GM15510 (cell line): ENCODE measurements around the gene SFMBT2.

ENCODE experiments used
- POLR2A ChIP-seq: IDR thresholded peaks from 3 replicates; pipeline ENCODE4 v1.6.1; 2011; ENCODE audit warnings: borderline replicate concordance; ENCODE audit not compliant: insufficient read length; ENCODE audit errors: extremely low read depth

Gene SFMBT2

DNA sequence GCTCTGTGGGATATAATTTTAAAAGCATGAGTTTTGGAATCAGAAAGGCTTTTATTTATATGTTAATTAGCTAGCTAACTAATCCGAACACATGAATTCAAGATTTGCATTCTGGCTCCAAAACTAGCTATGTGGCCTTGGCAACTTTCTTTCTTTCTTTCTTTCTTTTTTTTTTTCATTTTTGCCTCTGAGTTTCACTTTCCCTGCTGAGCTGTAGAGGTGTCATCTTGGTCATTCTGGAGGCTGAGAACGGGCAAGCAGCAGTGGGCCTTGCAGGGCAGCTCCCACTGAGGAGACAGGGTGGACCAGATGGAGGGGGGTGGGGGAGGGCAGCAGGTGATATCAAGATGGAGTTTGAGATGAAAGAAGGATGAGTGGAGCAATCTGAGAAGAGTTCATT is 24.8 kb upstream of the SFMBT2 start:
- no peak for TF ChIP-seq POLR2A

DNA sequence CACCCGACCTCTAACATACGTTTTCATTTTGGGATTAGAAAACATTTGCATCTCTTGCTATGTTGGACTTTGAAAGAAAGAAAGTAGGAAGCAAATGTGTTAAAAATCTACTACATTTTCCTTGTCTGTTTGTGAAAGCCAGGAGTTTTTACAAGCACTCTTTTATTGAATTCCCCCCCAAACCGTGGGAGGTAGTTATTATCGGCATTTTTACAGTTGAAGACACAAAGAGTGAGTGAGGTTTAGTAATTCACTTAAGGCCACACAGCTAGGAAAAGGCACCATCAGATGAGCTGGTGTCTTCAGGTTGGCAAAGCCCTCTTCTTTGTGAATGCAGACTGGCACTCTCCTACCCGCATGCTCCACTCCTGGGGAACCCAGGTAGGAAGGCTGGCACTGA is 23.5 kb upstream of the SFMBT2 start:
- no peak for TF ChIP-seq POLR2A

DNA sequence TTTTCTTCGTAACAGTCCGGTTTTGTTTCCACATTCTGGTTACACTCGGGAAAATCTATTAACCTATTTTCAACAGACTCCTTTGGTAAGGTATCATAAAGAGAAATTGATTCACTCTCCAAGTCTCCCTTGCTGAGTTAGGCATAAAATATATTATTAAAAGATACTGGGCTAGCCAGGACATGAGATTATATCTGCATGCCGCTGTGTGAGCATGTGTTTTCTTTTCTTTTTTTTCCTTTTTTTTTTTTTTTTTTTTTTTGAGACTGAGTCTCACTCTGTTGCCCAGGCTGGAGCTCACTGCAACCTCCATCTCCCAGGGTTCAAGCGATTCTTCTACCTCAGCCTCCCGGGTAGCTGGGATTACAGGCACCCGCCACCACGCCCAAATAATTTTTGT is 23.0 kb upstream of the SFMBT2 start:
- TF ChIP-seq POLR2A: no peak

DNA sequence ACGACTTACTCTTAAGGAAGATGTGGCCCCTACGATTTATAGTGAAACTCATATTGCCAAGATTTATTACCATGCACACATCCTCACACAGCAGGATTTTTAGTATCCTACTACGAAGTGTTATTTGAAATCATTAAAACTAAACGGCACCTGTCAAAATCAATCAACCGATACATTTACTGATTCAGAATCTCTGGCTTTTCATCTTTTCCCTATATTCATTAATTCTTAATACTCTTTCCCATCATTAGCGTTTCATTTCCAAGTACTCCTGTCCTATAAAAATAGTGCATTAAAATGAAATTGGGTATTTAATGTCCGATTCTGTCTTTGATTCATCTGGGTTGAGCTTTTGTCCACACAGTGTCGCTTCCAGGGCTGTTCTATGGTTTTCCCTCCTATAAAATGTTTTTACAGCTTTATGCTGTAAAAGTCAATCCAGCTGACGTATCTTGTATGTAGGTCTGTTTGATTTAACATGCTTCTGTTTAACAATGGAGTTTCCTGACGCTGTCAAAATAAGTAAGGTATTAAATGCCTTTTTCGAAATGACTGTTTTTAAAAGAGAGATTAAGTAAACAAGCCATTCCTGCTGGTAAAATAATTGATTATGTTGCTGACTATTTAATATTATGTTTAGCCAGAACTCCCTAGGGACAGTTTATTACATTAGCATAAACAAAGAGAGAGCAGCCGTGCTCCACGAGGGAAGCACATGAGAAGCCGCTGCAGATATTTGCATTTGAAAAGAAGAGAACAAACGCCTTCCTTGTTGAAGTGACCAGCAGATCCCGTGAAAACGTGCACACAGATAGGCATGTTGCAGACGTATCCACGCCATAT is 22.3 kb upstream of the SFMBT2 start:
- no peak for TF ChIP-seq POLR2A

DNA sequence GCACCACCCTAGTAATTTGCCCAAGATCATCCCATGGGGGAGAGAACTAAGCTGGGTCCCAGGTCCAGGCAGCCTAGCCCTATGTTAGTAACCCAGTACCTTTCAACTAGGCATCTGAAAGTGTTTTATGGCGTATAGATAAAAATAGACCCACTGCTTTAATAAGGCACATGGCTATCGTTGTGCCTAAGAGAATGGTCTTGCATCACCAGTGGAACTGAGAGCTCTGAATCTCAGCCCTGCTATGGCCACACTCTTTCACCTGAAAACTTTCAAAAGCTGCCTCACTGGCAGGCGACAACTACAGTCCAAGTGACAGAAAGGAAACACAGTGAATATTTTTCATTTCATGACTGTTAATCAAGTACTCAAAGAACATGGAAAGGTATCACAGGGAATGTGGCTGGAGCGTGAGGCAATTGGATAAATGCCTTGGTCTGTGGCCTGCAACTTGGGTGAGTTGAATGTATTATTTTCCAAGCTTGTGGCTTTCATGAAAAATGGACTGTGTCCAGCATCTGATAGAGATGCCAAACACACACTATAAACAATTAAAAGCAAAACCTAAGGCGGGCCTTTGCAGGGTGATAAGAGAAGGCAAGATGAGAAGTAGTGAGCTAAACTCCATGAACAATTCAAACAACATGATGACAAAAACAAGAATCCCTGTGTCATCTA is 18.0 kb upstream of the SFMBT2 start:
- TF ChIP-seq POLR2A: no peak

DNA sequence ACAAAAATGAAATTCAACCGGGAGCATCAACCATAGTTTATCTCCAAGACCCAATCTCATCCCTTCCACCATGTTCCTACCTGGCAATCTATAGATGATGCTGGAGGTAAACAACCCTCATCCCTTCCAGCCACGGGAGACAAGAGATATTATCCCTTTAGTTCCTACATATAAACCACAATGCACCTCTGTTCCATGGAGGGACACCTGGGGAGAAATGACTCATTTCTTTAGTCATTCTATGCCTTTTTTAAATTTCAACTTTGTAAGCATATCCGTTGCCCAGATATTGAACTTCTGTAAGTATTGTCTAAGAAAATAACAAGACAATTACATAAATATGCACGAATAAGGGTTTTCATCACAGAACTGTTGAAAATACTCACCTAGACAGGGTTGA is 15.5 kb upstream of the SFMBT2 start:
- no peak for TF ChIP-seq POLR2A

DNA sequence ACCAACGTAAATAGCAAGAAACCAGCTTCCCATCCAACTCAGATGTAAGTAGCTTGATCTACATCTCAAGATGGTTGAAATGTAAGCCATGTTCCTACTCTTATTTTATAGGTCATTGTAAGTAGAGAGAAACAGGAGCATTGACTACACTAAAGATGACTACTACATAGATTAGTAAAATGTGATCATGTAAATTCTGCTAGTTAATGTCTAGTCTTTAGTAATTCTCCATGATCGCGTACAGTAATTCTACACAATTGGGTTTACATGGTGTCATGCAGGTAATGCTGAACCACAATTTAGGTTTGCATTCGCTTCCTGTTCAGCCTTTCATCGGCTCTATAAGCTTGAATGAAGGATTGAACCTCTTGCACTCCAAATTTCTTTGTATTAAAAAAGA is 14.9 kb upstream of the SFMBT2 start:
- no peak for TF ChIP-seq POLR2A

DNA sequence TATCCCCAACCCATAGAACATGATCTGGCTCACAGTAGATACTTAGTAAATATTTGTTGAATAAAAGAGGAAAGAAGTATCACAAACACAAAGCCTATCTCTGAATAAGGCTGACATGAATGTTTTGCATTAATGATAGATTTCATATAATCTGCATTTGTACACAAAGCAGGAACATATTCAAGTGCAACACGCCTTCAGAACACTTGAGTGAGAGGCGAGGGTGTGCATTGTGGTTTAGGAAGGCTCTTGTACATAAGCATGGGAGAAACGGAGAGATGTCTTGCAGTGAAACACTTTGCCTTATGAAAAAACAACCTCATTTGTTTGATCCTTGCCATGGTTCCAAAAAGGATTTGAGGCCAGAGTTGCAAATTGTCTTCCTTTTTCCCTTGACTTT is 14.1 kb upstream of the SFMBT2 start:
- no peak for TF ChIP-seq POLR2A

DNA sequence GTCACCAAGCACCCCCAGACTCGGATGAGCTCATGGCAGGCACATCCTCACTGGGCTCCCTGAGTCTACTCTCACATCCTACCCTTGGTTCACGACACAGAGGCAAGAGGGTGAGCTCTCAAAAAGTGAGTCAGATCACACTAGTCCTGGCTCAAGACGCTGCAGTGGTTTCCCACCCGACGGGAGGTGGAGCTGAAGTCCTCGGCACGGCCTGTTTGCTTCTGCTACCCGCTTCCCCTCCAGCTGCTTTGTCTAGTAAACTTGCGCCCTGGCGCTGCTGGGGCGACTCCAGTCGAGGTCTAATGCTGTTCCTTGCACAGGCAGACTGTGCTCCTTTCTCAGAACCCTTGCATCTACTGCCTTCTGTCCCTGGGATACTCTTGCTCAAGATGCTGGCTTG is 13.5 kb upstream of the SFMBT2 start:
- TF ChIP-seq POLR2A: no peak

DNA sequence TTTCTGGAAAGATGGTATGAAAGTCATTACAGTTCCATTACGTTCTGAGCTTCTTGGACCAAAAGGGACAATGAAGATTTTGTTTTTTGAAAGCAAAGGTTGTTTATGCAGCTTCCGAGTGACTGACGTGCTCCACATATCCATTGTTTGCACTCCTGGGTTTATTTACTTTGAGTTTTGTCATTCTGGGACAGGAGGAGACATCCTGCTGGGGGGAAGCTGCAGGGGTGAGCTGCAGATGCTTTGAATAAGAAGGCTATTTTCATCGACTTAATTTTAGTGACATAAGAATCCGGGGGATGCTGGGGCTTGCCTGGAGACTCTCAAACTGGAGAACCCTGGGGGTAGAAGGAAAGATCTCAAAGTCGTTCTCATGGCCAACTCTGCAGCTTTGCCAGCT is 12.7 kb upstream of the SFMBT2 start:
- TF ChIP-seq POLR2A: no peak

DNA sequence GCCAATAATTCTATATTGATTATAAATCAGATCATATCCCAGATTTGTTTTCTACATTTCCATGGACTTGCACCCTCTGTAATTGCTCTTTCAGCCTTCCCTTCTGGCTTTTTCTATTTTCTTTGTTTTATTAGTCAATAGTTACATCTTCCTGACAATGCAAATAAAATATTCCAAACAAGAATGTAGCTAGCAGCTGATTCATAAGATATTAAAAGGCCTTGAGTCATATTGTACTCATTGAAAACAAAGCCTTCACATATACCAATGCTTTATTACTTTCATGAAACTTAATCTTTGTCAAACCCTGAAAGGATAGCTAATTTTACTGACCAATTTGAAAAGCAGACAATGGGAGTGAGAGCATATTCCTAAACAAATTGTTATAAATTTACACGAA is 10.7 kb upstream of the SFMBT2 start:
- no peak for TF ChIP-seq POLR2A

DNA sequence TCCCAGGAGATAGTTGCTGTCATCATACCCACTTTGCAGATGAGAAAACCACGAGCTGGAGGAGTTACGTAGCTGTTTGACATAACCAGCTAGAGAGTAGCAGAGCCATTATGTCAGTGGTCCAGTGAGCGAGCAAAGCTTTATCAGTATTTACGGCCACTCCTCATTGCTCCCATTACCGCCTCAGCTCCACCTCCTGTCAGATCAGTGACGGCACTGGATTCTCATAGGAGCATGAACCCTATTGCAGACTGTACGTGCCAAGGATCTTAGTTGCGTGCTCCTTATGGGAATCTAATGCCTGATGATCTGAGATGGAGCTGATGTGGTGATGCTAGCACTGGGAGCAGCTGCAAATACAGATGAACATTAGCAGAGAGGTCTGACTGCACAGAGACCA is 9.2 kb upstream of the SFMBT2 start:
- TF ChIP-seq POLR2A: no peak

DNA sequence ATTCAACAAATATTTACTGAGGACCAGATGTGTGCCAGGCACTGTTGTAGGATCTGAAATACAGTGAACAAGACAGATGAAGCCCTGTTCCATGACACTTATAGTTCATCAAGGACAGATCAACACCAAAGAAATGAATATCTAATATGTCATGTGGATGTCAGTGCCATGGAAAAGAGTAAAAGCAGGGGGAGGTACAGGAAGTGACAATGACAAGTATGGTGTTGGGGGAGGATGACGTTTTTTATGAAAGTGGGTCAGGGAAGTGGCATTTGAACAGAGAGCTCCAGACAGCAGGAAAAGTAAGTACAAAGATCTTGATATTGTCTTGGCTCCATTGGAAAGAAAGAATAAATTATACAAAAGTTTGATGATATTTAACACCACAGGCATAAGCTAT is 7.0 kb upstream of the SFMBT2 start:
- no peak for TF ChIP-seq POLR2A

DNA sequence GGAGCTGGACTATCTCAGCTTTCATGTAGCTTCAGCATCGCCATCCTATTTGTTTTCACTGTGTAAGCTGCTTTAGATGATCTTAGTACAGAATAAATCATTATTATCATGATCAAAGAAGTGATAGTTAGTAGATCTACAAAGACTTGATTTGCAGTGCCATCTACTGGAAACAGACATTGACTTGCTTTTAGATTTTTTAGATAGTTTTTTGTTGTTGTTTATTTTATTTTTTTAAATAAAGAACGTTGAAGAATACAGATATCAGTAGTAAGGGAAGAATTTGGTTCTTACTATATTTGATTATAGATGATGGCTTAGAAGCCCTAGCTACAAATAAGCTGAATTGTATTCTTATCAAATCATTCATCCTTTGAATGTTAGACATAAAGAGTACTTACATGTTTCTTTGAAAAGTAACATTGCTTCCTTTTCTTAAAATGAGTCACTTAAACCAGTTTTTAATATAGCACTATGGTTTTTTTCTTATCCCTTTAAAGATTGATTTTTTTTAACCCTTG is 6.3 kb upstream of the SFMBT2 start:
- TF ChIP-seq POLR2A: no peak

DNA sequence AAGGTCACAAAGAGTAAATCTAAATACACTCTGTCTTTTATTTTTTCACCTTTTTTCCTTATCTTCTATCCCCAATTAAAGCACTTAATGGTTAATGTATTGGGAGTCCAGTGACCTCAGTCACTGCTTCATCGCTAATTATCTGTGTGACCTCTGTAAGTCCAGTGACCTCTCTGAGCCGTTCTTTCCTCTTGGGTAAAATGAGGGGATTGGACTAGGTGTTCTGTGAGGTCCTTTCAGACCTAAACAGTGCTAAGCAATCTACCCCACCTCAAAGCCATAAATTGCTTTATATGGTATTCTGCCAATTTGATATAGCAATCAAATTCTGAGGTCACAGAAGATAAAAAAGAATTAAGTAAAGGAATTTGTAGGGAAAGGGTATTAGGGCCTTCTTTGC is 3.9 kb upstream of the SFMBT2 start:
- TF ChIP-seq POLR2A: no peak

DNA sequence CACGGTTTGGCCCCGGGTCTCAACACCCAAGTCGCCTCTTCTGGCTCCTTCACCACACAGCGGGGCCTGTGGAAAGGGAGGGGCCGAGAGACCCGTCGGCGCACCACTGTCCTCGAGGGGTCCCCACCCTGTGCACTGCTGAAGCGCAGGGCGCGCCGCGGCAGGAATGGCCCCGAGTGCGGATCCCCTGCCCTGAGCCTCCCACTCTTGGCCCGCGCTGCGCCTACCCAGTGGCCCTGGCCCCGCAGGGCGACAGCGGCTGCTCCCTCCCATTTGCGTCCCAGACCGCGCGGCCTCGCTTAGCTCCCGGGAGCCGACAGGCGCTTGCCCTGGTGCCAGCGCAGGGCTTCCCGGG is 2.1 kb upstream of the SFMBT2 start:
- TF ChIP-seq POLR2A: no peak
